GM12892 (cell line): ENCODE results near the gene CEP20.
A peak's percentile ranks its signal among the peaks of the same experiment; 100 is the strongest.

Experiments used
- POLR2A ChIP-seq: IDR thresholded peaks from 2 replicates; pipeline ENCODE4 v1.6.1; 2011; ENCODE audit warnings: low read depth, low read length, control low read depth
- POLR2AphosphoS5 ChIP-seq: IDR thresholded peaks from 2 replicates; pipeline ENCODE4 v1.6.1; 2011; ENCODE audit warnings: low read depth, low read length, control low read depth
- TAF1 ChIP-seq: IDR thresholded peaks from 2 replicates; pipeline ENCODE4 v1.6.1; 2011; ENCODE audit warnings: low read depth, mild to moderate bottlenecking, control low read depth, low read length, borderline replicate concordance

DNA sequence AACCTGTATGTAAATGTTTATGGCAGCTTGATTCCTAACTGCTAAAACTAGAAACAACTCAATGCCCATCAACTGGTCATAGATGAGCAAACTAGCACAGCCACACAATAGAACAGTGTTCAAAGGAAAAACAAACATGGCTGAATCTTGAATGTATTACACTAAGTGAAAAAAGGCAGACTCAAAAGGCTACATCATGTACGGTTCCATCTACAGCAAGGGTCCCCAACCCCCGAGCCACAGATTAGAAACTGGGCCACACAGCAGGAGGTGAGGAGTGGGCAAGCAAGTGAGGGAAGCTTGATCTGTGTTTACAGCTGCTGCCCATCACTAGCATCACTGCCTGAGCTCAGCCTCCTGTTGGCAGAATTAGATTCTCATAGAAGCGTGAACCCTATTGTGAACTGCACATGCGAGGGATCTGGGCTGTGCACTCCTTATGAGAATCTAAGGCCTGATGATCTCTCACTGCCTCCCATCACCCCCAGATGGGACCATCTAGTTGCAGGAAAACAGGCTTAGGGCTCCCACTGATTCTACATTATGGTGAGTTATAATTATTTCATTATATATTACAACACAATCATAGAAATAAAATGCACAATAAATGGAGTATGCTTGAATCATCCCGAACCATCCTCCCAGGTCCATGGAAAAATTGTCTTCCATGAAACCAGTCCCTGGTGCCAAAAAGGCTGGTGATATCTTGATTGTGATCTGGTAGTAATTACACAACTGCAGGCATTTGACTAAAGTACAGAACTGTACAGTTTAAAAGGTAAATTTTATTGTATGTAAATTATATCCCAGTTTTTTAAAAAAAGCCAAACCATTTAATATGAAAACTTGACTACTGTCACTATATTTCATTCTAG lies 7.7 kb downstream of the CEP20 start:
- TF ChIP-seq POLR2A: 0 out of 2 replicates have a peak, but pooled peaks have one; percentile 28
- no peak for TF ChIP-seq POLR2AphosphoS5
- no peak for TF ChIP-seq TAF1
